PFSK-1 (cell line): ENCODE results near the gene POP4.

Experiments
- POLR2AphosphoS5 ChIP-seq: IDR thresholded peaks from 2 replicates; pipeline ENCODE4 v1.6.1; 2012; ENCODE audit warnings: low read depth, mild to moderate bottlenecking, control low read depth, low read length, moderate library complexity
- SIN3A ChIP-seq: IDR thresholded peaks from 2 replicates; pipeline ENCODE4 v1.6.1; 2012; ENCODE audit warnings: mild to moderate bottlenecking, low read length, moderate library complexity, borderline replicate concordance; ENCODE audit not compliant: insufficient read depth
- TAF1 ChIP-seq: IDR thresholded peaks from 2 replicates; pipeline ENCODE4 v1.6.1; 2012; ENCODE audit warnings: low read length, control low read depth, borderline replicate concordance; ENCODE audit not compliant: insufficient read depth

DNA sequence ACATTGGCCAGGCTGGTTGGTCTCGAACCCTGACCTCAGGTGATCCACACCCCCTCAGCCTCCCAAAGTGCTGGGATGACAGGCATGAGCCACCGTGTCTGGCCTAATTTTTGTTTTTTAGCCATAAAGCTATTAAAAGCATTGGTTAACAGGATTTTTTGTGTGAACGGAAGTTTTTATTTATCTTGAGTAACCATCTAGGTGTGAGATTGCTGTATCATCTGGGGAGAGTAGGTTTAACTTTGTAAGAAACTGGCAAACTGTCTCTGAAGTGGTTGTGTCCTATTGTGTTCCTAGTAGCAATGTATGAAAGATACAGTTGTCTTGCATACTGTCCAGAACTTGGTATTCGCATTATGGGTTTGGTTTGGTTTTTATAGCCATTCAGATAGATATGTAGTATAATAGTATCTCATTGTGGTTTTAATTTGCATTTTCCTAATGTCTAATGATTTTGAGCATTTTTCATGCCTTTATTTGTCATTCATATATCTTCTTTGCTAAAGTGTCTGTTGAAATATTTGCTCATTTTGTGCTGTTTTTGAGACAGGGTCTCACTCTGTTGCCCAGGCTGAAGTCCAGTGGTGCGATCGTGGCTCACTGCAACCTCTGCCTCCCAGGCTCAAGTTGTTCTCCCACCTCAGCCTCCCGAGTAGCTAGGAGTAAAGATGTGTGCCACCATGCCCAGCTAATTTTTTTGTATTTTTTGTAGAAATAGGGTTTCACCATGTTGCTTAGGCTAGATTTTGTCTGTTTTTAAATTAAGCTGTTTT lies 45.7 kb downstream of the POP4 start:
- TF ChIP-seq POLR2AphosphoS5 (no peak), TAF1 (no peak), SIN3A (no peak)
